Superior temporal gyrus (tissue), 1 donor: ENCODE data around the gene TFAP2E.

ENCODE experiments used
- DNase-seq: peaks from one replicate; pipeline ENCODE4 v3.0.0-alpha.2; 2016; ENCODE audit errors: extremely low spot score

TFAP2E gene

DNA sequence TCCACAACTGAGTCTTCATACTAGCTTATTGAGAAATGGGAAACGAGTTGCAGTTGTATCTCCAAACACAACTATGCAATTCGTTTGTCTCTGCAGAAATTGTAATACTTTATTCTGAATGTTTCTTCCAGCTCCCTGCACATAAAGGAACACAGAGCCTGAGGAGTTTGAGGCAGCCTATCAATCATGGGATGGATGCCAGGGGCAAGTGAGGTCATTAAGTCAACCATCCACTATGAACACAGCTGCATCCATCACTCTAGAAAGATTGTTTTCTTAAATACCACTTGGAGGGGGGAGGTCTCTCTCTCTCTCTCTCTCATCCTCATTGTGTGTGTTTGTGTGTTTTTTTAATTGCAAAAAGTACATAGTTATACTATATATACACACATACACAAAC, 71.1 kb downstream of the TFAP2E start:
- no peak for DNase-seq
